HL-60/S4 (cell line): ENCODE data around the gene TTC28.
"Not testable (repeated sequence)": the region's sequence is repeated elsewhere in the genome, so short reads cannot be mapped to it uniquely, and the experiment has no call there.

Experiments used
- in situ Hi-C: fragments of 300-500 bp; cut with MboI; formaldehyde crosslinking; loops from 2 replicates; pipeline ENCODE4 v1.14.3; 2022; ENCODE audit warnings: low sequenced_read_pairs

The TTC28 gene

GRCh38 chr22:28563636-28564035 lies 116.0 kb downstream of the TTC28 start:
- in situ Hi-C loops, result no loop called here

DNA sequence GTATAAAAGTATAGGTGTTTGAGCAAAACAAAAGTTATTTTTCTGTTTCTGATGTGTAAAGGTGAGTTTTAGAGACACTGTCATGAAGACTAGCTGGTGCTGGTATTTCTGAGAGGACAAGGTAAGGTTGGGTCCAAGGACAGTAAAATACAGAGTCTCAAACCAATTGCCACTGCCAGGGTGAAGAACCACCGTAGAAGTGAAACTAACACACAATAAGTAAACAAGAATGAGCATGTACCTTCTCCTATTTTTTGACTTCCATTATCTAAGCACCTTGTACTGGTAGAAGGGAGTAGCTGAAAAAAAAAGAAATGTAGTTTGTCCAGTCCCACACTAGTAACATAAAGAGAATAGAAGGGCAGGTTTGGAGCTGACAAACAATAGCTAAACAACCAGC lies 117.3 kb downstream of the TTC28 start:
- in situ Hi-C loops, result no loop called here

GRCh38 chr22:28560743-28561101 lies 118.9 kb downstream of the TTC28 start:
- in situ Hi-C loops, result not testable (repeated sequence)

GRCh38 chr22:28560046-28560742 lies 119.4 kb downstream of the TTC28 start:
- in situ Hi-C loops, result no loop called here

- in situ Hi-C loops, result no loop called here
Observed at GRCh38 chr22:28557184-28557583, 122.5 kb downstream of the TTC28 start.

- in situ Hi-C loops, result not testable (repeated sequence)
Observed at GRCh38 chr22:28553108-28553866, 126.4 kb downstream of the TTC28 start.

DNA sequence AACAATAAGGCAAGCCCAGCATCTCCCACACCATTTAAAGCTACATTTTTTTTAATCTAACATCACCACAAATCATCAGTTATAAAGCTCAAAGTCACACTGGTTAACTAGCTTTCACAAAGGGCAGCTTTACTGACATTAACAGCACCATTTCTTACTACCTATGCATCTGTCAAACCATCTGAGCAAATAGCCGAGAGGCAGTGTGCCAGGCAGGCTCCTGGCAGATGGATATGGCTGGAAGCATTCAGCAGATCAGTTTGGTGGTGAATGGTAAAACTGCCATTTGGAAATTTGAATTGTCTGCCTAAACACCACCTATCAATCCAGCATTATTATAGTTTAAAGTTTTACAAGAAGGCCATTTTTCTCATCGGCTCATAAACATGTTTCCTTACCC lies 131.2 kb downstream of the TTC28 start:
- in situ Hi-C loops, result no loop called here

- in situ Hi-C loops, result no loop called here
Observed at GRCh38 chr22:28547132-28547842, 132.4 kb downstream of the TTC28 start.

- in situ Hi-C loops, result no loop called here
Observed at GRCh38 chr22:28544431-28544868, 135.2 kb downstream of the TTC28 start.

DNA sequence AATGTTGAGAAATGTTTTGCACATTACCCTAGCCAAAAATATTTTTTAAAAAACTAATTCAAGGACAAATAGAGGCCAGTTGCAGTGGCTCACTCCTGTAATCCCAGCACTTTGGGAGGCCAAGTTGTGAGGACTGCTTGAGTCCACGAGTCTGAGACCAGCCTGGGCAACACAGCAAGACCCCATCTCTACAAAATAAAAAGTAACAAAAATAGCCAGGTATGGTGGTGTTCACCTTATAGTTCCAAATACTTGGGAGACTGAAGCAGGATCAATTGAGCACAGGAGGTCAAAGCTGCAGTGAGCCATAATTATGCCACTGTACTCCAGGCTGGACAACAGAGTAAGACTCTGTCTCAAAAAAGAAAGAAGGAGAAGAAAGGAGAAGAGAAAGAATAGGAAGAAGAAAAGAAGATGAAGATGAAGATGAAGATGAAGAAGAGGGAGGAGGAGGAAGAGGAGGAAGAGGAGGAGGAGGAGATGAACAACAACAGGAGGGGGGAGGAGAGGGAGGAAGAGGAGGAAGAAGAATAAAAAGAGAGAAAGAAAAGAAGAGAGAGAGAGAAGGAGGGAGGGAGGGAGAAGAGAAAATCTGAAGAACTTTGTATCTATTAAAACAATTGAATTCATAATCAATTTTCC lies 136.5 kb downstream of the TTC28 start:
- in situ Hi-C loops, result no loop called here

- in situ Hi-C loops, result no loop called here
Observed at GRCh38 chr22:28541137-28541536, 138.5 kb downstream of the TTC28 start.

DNA sequence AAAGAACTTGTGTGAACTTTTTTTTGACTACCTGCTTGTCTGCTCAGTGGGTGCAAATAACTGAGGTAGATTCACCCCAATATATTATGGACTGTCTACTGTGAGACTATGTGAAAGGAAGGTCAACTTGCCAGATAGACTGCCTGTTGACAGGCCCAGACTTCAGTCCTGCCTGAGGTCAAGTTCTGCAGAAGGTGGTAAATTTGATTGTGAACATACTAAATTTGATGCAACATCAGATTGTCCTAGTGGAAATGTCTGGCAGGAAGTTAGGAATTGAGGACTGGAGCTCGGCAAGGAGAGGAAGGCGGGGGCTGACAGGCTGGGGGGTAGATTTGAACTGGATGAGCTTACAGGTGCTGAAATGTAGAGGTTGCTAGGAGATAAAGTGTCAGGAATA lies 140.7 kb downstream of the TTC28 start:
- in situ Hi-C loops, result no loop called here

GRCh38 chr22:28530565-28530964 lies 149.1 kb downstream of the TTC28 start:
- in situ Hi-C loops, result not testable (repeated sequence)

DNA sequence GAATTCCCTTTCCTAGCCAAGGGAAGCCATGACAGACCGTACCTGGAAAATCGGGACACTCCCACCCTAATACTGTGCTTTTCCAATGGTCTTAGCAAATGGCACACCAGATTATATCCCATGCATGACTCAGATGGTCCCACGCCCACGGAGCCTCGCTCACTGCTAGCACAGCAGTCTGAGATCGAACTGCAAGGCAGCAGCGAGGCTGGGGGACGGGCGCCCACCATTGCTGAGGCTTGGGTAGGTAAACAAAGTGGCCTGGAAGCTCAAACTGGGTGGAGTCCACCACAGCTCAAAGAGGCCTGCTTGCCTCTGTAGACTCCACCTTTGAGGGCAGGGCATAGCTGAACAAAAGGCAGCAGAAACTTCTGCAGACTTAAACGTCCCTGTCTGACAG lies 150.5 kb downstream of the TTC28 start:
- in situ Hi-C loops, result not testable (repeated sequence)

DNA sequence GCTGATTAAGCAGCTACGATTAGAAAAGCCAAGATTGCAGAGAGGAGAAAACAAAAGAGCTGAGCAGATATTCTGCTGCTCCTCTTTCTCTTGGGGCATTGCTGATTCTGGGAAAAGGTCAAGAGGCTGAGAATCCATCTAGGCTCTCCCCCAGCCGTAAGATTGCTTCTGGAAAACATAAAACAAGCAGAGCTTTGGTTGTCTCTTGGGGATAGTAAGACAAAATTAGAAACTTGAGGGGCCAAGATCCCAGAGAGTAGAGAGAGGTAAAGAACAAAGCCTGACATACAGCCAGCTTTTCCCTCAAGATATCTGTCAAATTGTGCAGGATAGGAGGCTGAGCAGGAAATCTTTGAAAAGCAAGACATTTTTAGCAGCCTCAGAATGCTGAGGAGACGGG lies 158.2 kb downstream of the TTC28 start:
- in situ Hi-C loops, result no loop called here

- in situ Hi-C loops, result no loop called here
Observed at GRCh38 chr22:28514321-28514821, 165.3 kb downstream of the TTC28 start.

GRCh38 chr22:28512387-28512786 lies 167.3 kb downstream of the TTC28 start:
- in situ Hi-C loops, result not testable (repeated sequence)

DNA sequence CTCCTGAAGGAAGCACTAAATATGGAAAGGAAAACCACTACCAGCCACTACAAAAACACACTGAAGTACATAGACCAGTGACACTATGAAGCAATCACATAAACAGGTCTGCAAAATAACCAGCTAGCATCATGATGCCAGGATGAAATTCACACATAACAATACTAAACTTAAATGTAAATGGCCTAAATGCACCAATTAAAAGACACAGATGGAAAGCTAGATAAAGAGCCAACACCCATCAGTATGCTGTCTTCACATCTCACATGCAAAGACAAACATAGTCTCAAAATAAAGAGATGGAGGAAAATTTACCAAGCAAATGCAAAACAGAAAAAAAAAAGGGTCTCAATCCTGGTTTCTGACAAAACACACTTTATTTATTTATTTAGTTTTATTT lies 171.7 kb downstream of the TTC28 start:
- in situ Hi-C loops, result no loop called here

DNA sequence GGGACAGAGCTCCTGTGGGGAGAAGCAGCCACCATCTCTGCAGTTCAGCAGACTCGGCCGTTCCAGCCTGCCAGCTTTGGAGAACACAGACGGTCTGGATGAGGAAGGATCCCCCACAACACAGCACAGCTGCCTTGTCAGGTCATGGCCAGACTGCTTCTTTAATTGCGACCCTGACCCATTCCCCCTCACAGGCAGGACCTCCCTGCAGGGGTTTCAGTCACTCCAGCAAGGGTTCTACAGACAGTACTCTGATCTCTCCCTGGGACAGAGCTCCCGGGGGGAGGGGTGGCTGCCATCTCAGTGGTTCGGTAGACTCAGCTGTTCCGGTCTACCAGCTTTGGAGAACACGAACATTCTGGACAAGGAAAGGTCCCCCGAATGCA lies 173.5 kb downstream of the TTC28 start:
- in situ Hi-C loops, result no loop called here

DNA sequence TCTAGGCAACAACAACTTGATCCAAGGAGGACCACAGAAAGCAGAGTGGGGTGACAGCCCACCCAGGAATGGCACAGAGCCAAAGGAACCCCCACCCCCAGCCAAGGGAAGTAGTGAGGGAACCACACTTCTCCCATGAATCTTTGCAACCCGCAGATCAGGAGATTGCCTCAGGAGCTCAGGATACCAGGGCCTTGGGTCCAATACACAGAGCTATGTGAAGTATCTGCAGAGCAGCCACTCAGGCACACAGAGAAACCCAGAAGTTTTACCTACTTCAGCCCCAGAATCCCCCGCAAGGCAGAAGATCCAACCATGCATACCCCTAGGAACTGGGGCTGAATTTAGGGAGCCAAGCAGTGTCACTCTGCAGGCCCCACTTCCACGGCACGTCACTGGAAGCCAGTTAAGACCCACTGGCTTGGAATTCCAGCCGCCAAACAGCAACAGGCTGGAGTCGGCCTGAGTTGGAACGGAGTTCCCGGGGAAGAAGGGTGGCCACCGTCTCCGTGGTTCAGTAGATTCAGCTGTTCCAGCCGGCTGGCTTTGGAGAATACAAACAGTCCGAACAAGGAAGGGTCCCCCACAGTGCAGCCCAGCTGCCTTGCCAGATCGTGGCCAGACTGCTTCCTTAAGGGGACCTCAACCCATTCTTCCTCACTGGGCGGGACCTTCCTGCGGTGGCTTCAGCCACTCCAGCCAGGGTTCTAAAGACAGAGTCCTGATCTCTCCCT lies 174.1 kb downstream of the TTC28 start:
- in situ Hi-C loops, result no loop called here

DNA sequence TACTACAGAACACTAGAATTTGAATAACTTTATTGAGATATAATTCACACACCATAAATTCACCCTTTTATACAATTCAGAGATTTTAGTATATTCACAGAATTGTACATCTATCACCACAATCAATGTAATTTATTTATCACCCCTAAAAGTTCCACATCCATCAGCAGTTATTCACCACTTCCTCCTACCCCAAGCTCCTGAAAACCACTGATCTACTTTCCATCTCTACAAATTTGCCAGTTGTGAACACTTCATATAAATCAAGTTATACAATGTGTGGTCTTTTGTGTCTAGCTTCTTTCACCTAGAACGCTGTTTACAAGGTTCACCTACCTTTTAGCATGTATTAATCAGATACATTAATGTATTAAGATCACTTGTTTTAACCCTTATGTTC lies 179.6 kb downstream of the TTC28 start:
- in situ Hi-C loops, result no loop called here
